GM18870 (cell line): ENCODE results near the gene CASP9.
A peak's percentile ranks its signal among the peaks of the same experiment; 100 is the strongest.

Experiments used
- ATAC-seq: cut with Tn5 transposase; IDR thresholded peaks from one replicate; pipeline ENCODE4 v1.9.1; 2021; ENCODE audit warnings: moderate library complexity; ENCODE audit not compliant: unreplicated experiment

CASP9 gene

DNA sequence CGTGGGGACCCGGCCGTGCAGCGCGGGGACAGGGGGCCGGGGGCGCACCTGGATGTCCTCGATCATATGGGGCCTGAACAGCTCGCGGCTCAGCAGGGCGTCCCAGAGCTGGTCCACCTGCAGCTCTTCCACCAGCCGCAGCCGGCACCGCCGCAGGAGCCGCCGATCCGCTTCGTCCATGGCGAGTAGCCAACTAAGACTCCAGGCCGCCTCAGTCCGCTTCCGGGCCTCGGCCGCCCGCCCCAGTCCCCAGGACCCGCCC is at the start of gene CASP9:
CASP9 (minus strand) TSS at position 195 of the 262 bp plus-strand sequence; CDS start at position 180, 15 bp downstream.
- ATAC-seq, result no peak

DNA sequence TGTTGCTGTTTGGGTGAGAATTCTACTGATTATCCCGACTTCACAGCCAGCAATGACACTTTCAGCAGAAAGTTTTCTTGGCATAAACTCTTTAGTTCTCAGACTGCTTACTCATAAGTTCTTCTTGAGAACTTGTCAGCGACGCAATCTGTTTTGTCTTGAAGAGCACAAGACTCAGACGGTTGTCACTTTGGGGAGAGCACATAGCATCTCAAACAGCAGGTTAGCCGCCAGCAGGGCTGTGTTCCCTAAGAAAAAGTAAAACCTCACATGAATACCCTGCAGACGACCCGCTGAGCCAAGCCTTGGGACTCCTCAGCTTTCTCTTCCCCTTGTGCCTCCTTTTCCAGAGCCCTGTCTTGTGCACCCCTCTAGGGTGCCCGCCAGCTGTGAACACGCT is 49.5 kb upstream of the CASP9 start:
- no peak for ATAC-seq

DNA sequence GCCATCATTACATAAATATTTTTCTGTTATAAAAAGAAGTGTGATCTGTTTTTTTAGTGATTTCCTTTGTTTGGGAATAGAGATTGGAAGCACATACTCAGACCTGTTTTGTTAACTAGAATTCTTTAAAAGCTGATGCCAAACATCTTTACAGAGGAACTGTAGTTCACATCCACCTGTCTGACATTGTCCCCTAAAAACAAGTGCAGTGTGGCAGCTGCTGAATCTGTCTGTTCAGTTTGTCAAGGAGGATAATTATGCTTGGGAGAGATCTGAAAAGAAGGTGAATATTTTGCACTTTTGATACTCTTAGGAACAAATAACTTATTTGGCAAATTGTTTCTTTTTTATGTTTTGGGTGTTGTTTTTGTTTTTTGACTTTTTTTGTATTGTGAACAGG is 47.3 kb upstream of the CASP9 start:
- ATAC-seq, result no peak

DNA sequence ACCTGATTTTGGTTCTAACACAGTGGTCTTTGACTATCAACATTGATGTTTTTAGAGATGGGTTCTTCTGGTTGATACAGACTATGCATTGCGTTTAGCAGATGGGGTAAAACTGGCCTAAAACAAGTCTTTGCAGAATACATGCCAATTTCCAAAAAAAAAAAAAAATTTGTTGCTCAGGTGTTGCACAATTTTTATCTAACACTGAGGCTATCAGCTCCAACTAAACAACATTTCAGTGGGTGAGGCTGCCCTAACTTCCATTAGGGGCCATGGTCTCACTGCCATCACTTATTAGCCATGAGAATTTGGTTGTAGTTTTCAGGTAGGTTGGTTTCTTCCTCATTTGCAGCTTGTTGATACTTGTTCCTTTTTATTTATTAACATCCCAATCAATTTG is 46.8 kb upstream of the CASP9 start:
- no peak for ATAC-seq

DNA sequence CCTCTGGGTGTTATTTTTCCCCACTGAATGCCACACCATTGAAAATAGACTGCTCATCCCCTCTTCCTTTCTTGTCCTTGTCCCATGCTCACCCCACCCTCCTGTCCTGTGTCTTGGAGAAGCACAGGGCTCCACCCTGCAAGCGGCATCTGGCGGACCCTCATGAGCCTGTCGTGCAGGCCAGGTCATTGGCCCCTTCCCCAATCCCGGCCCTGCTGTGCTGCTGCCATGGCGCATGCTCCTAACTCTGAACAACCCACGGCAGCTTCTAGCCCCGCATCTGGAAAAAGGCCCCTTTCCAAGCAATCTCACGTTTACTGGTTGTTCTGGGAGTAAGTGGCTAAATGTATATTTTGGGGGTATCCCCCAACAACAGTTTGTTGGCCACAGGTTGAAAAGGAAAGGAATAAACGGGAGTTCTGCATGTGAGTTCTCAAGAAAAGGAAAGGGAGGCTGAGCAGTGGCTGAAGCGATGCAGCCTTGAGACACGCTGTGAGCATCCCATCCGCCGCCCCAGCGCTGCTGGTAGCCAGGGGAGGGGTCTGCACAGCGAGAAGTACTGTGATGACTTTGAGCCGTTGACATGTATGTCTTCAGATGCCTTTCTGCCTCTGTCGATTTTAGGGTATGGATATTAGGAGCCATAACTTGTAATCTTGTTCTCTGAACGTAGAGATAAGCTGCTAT is 44.5 kb upstream of the CASP9 start:
- no peak for ATAC-seq

DNA sequence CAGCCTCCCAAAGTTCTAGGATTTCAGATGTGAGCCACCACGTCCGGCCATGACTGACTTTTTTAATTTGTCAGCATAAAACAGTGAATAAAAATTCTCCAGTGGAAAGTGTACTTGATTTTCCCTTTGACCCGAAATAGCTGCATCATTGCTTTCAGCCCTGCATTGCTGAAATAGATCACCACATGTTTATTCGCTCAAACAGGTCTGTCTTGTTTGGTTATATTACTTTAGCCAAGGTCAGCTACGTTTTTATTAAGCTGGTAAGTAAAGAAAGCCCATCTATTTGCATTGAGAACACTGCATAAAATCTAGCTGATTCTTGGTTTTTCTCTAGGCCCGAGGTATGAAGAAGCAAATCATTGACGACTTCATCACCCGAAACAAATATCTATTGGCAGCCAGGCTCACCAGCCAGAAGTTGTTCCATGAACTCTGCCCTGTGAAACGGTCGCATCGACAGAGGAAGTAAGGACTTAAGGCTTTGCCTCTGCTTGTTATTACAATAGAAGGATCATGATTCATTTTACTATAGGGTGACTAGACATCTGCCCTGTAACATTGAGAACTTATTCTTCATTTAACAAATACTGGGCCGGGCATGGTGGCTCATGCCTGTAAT is 35.3 kb upstream of the CASP9 start:
- no peak for ATAC-seq

DNA sequence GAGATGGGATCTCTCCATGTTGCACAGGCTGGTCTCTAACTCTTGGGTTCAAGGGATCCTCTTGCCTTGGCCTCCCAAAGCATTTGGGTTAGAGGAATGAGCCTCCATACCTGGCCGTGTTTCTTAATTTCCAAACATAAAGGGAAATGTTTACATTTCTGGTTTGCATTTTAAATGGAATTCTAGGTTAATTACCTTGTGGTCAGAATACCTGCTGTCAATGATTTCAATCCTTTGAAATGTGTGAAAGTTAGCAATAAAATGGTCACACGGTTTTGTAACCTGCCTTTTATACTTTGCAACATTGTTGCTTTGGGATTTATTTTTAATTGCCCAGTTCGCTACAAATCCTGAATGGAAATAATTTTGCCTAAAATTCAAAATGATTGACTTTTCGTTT is 34.5 kb upstream of the CASP9 start:
- ATAC-seq, result no peak

DNA sequence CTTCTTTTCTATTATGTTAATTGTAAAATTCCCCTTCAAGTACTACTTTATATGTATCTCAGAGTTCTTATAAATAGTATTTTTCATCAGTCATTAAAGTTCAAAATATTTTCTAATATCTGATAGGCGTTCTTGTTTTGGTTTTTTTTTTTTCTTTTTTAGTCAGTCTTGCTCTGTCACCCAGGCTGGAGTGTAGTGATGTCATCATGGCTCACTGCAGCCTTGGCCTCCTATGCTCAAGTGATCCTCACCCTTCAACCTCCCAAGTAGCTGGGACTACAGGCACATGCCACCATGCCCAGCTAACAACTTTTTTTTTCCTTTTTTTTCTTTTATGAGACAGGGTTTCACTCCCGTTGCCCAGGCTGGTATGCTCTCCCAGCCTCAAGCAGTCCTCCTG is 33.6 kb upstream of the CASP9 start:
- ATAC-seq, result no peak

DNA sequence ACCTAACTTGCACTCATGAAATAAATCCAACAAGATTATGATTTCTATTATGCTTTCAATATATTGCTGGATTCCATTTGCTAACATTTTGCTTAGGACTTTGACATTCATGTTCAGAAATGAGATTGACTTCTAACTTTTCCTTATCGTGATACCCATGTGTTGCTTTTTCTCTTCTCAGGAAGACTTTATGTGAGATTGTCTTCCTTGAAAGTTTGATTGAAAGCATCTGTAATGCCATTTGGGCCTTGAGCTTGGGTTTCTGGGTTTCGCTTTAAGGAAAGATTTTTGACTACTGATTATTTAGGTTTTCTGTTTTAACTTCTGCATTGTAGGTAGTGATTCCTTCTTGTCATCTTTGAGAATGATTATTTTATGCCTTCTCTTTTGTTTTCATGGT is 33.0 kb upstream of the CASP9 start:
- no peak for ATAC-seq

DNA sequence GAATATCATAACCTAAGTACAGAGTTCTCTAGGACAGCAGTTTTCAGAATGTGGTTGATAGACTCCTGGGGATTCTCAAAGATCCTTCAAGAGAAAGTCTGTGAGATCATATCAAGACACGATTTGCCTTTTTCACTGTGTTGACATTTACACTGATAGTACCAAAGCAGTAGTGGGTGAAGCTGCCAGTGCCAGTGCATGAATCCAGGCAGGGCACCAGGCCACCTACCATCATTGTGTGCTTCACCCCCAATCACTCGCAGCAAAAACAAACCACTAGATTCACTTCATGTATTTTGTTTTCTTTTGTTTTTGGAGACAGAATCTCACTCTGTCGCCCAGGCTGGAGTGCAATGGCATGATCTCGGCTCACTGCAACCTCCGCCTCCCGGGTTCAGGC is 26.6 kb upstream of the CASP9 start:
- ATAC-seq, result no peak

DNA sequence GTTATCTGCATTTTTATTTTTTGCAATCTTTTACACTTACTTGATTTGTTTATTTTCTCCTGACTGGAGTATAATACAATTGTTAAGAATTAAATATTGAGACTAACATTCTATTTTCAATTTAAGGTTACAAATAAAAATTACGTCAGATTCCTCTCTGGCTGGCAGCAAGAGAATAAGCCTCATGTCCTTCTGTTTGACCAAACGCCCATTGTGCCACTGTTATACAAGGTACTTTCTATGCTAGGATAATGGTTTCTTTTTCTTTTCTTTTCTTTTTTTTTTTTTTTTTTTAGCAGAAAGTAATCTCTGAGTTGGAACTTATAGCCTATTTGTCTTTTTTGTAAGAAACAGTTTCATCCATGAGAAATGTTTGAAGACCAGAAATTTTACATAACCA is 22.6 kb upstream of the CASP9 start:
- ATAC-seq, result no peak

DNA sequence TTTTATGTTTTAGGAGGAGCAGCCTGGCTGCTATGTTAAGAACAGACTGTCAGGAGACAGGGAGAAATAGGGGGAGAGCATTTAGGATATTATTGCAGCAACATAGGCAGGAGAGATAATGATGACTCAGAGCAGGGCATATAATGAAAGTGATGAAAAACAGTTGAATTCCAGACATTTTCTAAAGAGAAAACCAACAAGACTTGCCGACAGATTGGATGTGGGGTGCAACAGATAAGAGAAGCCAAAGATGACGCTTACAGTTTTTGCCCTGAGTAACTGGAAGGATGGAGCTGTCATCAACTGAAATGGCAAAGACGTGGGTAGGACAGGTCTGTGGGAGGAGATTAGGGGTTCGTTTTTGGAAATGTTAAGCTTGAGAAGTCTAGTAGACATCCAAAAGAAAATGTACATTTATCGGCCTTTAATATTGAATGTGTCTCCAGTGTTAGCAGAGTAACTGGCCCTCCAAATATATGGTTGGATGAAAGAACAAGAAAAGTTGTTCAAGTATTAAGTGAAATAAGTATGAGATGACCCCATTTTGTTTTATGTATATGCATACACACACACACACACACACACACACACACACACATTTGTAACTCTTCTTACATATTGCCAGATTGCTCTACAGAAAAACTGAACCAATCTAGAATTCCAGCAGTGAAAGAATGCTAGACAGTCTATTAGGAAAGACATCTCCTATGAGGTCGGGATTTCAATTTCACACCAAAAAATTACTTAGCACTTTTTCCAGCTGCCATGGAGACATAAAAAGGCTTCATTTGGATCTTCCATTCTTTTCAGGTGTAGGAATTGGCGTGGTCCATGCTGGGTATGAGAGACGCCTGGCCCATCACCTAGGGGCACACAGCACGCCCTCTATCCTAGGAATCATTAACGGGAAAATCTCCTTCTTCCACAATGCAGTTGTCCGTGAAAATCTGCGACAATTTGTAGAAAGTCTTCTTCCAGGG is 19.9 kb upstream of the CASP9 start:
- ATAC-seq, result no peak

DNA sequence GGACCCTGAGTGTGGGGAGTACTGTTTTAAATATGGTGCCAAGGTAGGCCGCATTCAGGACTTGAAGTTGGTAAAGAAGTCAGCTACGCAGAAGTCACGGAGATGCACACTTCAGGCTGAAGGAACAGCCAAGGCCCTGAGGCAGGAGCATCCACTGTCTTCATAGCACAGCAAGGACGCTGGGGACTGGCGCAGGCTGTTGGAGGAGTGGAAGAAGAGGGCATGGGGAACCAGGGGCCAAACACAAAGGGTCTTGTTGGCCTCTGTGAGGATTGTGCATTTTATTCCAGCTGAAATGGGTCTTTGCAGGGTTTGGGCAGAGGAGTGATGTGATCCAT is 19.2 kb upstream of the CASP9 start:
- ATAC-seq, result no peak

DNA sequence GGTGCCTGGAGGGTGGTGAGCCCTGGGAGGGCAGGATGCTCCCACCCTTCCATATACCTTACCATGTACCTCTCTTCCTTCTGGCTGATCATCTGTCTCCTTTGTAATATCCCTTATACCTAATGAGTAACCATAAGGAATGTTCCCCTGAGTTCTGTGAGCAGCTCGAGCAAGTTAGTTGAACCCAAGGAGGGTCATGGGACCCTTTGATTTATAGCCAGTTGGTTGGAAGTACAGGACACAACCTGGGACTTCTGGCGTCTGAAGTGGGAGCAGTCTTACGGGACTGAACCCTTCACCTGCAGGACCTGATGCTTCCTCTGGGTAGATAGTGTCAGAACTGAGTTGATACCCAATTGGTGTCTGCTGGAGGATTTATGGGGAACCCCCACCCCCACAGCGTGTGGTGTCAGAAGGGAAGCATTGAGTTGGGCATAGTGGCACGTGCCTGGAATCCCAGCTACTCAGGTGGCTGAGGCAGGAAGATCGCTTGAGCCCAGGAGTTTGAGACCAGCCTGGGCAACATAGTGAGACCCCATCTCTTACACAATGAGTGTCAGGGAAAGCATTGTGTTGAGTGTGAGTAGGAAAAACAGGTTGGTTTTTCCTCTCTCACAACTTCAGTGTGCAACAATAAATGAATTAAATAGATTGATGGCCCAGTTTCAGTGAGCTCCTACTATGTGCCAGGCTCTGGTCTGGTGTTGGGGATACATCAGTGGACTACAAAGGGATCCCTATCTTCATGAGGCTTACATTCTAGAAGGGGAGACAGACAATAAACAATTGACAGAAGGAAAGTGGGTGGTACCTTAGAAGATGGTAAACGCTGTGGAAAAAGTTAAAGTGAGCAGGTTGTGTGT is 18.6 kb upstream of the CASP9 start:
- no peak for ATAC-seq

DNA sequence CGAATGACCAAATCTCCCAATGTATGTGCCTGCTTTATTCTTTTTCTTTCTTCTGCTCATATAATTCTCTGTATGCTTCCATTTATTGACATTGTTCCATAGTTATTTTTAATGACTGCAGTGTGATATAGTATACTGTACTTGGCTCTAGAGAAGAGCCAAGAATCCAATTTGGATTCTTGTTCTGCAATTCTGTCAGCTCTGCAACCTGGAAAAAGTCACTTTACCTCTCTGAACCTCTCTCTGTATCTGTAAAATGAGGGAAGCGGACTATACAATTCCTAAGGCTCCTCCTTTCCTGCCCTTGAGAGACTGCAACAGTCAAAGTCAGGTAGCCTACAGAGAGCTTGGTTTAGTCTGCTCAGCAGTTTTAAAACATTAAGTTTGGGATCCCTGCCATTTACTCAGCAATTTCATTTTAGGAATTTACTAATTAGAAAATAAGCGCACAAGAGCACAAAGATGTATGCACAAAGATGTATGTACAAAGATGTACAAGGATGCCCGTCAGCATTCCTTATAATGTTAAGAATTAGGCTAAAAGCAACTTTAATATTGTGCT is 17.3 kb upstream of the CASP9 start:
- ATAC-seq, result no peak

DNA sequence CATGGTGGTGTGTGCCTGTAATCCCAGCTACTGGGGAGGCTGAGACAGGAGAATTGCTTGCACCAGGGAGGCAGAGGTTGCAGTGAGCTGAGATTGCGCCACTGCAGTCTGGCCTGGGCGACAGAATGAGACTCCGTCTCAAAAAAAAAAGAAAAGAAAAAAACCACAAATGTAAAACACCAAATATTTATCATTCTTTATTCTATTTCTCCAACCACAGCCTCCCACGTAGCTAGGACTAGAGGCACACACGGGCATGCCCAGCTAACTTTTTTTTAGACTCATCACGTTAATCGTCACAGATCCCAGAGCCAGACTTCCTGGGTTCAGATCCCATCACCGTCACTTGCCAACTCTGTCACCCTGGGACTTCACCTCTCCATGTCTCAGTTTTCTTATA is 16.2 kb upstream of the CASP9 start:
- ATAC-seq, result no peak

DNA sequence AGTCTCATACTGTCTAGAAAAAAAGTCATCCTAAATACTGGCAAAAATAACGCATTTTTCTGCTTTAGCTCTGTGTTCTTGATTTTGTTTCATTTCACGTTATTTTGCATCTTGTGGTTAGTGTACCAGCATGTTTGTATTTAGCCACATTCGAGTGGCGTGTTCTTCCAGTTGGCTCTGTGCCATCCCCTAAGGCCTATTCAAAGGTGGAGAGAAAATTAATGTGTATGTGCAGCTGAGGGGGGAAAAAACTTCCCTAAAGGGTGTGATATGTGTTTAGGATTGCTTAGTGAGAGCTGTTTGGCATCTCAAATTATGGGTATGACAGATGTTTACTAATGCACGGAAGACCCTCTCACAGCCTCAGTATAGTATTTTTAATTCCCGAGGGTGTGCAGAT is 14.8 kb upstream of the CASP9 start:
- ATAC-seq, result no peak

DNA sequence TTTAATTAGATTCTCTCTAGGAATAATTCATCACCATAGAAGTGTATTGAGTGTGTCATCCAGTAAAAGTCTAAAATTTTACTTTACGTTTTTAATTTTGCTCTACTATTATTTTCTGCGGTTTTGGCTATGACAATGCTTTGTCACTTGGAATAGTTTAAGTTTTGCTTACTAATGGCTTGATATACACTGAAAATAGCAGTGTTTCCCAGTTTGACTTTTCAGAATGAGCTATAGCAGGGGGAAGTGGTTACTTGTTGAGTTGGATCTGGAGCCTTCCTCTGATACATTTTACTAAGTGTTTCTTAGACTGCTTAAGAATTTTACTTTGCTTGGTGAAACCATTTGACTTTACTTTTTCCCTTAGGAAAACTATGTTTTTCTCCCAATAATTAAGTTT is 7.7 kb upstream of the CASP9 start:
- ATAC-seq, result no peak

DNA sequence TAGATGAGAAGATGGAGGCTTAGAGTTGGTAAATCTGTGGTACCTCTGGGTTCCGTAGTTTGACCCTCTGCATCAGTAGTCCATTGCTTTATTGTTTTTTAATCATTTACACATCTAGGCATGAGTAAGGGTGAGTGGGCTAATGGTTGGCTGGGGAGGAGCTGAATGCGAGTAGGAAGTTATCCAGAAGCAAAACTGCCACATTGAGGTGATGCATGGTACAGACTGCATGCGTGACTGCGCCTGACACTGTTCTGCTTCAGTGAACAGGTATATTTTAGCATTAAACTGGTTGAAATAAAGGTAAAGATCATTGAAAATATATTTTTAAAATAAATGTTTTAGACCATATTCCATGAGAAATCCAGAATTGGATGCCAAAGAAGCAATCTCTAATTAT is 7.0 kb upstream of the CASP9 start:
- no peak for ATAC-seq

DNA sequence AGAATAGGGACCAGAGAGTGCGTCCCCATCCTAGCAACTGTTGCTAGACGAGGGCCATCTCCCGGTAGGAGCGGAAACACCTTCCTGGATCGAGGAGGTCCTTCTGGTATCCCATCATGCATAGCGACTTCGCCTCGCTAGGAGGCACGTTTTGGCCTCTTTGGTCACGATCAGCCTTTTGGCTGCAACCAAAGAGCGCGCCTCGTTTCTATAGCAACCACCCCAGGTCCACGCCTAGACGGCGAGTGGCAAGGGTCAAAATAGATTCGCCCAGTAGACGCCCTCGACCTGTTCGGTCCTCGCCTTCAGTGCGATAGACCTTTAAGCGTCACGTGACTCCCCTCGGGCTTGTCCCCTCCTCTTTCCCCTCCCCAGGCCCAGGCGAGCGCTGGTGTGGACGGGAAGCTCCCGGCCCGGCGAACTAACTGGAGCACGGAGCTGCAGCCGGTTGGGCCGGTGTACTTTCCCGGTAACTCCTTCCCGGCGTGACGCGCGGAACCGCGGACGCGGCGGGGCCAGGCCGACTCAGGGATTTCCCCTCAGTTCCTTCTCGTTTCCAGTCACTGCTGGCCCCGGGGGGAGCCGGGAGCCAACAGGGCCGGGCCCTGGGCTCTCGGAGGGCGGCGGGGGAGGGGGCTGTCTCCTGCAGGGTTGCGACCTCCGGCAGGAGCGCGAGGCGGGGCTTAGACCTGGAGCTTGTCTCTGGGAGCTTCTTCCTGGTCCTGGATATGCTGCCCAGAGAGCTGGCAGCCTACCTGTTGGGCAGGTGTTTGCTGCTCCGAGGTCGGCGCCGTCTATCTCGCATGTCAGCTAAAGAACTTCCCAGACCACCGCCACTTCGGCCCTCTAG is 2.7 kb upstream of the CASP9 start, which contains the start of gene DNAJC16:
DNAJC16 (plus strand) TSS at position 359 of the 850 bp plus-strand sequence. CDS start 2,258 bp downstream, outside the sequence.
- ATAC-seq, result peak; percentile 79
